H1 (cell line): ENCODE data around the gene FOXL2NB. TPM values are rescaled to one million over a fixed set of nuclear protein-coding genes. Genes with fewer than 3 reads are reported as not detected.

ENCODE experiments used
- CTCF ChIA-PET: fragments of 300-600 bp; sonication (Branson Sonifier 250); formaldehyde crosslinking; loops from one replicate; lab custom pipeline; 2021; ENCODE audit not compliant: partially characterized antibody; lab: Charles Lee
- POLR2A ChIA-PET: fragments of 300-600 bp; sonication (Branson Sonifier 250); formaldehyde crosslinking; loops from one replicate; lab custom pipeline; 2021; ENCODE audit warnings: inconsistent platforms; ENCODE audit not compliant: partially characterized antibody; lab: Charles Lee
- DNase-seq, 2 experiments: peaks; one replicate each; pipeline versions ENCODE4 v3.0.0 to v3.0.0-alpha.2; 2010 to 2022; ENCODE audit warnings: low spot score in 2 of 2, low read depth in 1 of 2, mixed read lengths in 1 of 2
- FAIRE-seq: peaks from 2 replicates; lab custom pipeline; 2011; peaks lifted over from hg19 to GRCh38; lab: Jason Lieb, UNC
- H2AFZ ChIP-seq: 2 replicates; pipeline ENCODE4 v1.8.1; 2012; ENCODE audit warnings: low read length, inconsistent platforms
- H2AK5ac ChIP-seq: 2 replicates; pipeline ENCODE4 v1.6.1; 2013; ENCODE audit warnings: low read depth, low read length
- H2BK120ac ChIP-seq: replicated peaks from 2 replicates; pipeline ENCODE3; 2013; ENCODE audit warnings: low read depth, low read length, inconsistent platforms
- H2BK12ac ChIP-seq: 2 replicates; pipeline ENCODE4 v1.6.1; 2013; ENCODE audit warnings: low read depth, low read length
- H2BK15ac ChIP-seq: 2 replicates; pipeline ENCODE4 v1.6.1; 2013; ENCODE audit warnings: low read length
- H2BK20ac ChIP-seq: 2 replicates; pipeline ENCODE4 v1.6.1; 2013; ENCODE audit warnings: low read length
- H2BK5ac ChIP-seq: 2 replicates; pipeline ENCODE4 v1.6.1; 2013; ENCODE audit warnings: low read depth, low read length
- H3K14ac ChIP-seq: 2 replicates; pipeline ENCODE4 v1.6.1; 2013; ENCODE audit warnings: inconsistent platforms; ENCODE audit not compliant: insufficient read length
- H3K18ac ChIP-seq: 2 replicates; pipeline ENCODE4 v1.6.1; 2013; ENCODE audit warnings: low read length; ENCODE audit errors: extremely low read depth
- H3K23ac ChIP-seq: 2 replicates; pipeline ENCODE4 v1.6.1; 2013; ENCODE audit warnings: inconsistent platforms; ENCODE audit not compliant: insufficient read length
- H3K23me2 ChIP-seq: 2 replicates; pipeline ENCODE4 v1.6.1; 2013; ENCODE audit warnings: low read depth, low read length
- H3K27ac ChIP-seq: 2 replicates; pipeline ENCODE4 v1.6.1; 2011; ENCODE audit warnings: low read depth, low read length, inconsistent platforms
- H3K27me3 ChIP-seq, 4 experiments: replicated peaks in 1 of 4; 1 replicate in 1 of 4; 2 replicates in 3 of 4; pipeline versions ENCODE4 v1.6.1 to v1.8.1; 2011 to 2013; ENCODE audit warnings: low read length in 3 of 4, mild to moderate bottlenecking in 3 of 4, inconsistent platforms in 2 of 4, mixed read lengths in 2 of 4, moderate library complexity in 1 of 4; ENCODE audit not compliant: control insufficient read depth in 3 of 4, insufficient read depth in 3 of 4; ENCODE audit errors: extremely low read depth in 1 of 4
- H3K36me3 ChIP-seq, 4 experiments: 2 replicates each; pipeline versions ENCODE4 v1.6.1 to v1.8.1; 2011 to 2013; ENCODE audit warnings: mild to moderate bottlenecking in 4 of 4, low read length in 3 of 4, moderate library complexity in 2 of 4, control low read depth in 1 of 4, inconsistent platforms in 1 of 4; ENCODE audit not compliant: insufficient read depth in 4 of 4, control insufficient read depth in 2 of 4
- H3K4ac ChIP-seq: replicated peaks from 2 replicates; pipeline ENCODE3; 2013; ENCODE audit warnings: low read length, low read depth, mixed read lengths, inconsistent platforms; ENCODE audit not compliant: insufficient read length
- H3K4me1 ChIP-seq, 4 experiments: replicated peaks in 1 of 4; 1 replicate in 1 of 4; 2 replicates in 3 of 4; pipeline versions ENCODE4 v1.6.1 to v1.8.1; 2011 to 2013; ENCODE audit warnings: low read length in 3 of 4, inconsistent platforms in 2 of 4, mixed read lengths in 1 of 4; ENCODE audit not compliant: insufficient read depth in 4 of 4, control insufficient read depth in 3 of 4
- H3K4me2 ChIP-seq, 2 experiments: 2 replicates each; pipeline versions ENCODE4 v1.6.1 to v1.8.1; 2011 to 2013; ENCODE audit warnings: low read depth in 2 of 2, low read length in 2 of 2, control low read depth in 1 of 2, inconsistent platforms in 1 of 2, mild to moderate bottlenecking in 1 of 2; ENCODE audit not compliant: insufficient read depth in 1 of 2
- H3K4me3 ChIP-seq, 4 experiments: fragments of 200-600, 300-600 bp in 1 of 4; sonication (generic), shearing (Covaris generic), sonication (Bioruptor Twin) in 1 of 4; 2 replicates each; pipeline versions ENCODE4 v1.5.1 to v1.8.1; 2011 to 2016; ENCODE audit warnings: low read length in 4 of 4, low read depth in 3 of 4, control low read depth in 2 of 4, inconsistent platforms in 2 of 4, mild to moderate bottlenecking in 2 of 4, mixed read lengths in 1 of 4, moderate library complexity in 1 of 4; ENCODE audit not compliant: insufficient read depth in 2 of 4; ENCODE audit errors: extremely low read depth in 1 of 4
- H3K56ac ChIP-seq: replicated peaks from 2 replicates; pipeline ENCODE3; 2013; ENCODE audit warnings: low read depth, mild to moderate bottlenecking, mixed read lengths, low read length, inconsistent platforms; ENCODE audit not compliant: insufficient read length
- H3K79me1 ChIP-seq: 2 replicates; pipeline ENCODE4 v1.6.1; 2013; ENCODE audit warnings: low read depth, low read length, control low read depth
- H3K79me2 ChIP-seq, 2 experiments: 2 replicates each; pipeline versions ENCODE4 v1.6.1 to v1.8.1; 2012 to 2013; ENCODE audit warnings: low read length in 2 of 2, mild to moderate bottlenecking in 2 of 2, inconsistent platforms in 1 of 2; ENCODE audit not compliant: insufficient read depth in 2 of 2, control insufficient read depth in 1 of 2
- H3K9ac ChIP-seq, 4 experiments: replicated peaks in 1 of 4; 1 replicate in 1 of 4; 2 replicates in 3 of 4; pipeline versions ENCODE4 v1.6.1 to v1.8.1; 2011 to 2013; ENCODE audit warnings: low read depth in 3 of 4, low read length in 3 of 4, control low read depth in 2 of 4, mild to moderate bottlenecking in 2 of 4, moderate library complexity in 2 of 4, inconsistent platforms in 1 of 4; ENCODE audit errors: extremely low read depth in 1 of 4
- H3K9me3 ChIP-seq, 2 experiments: 2 replicates each; pipeline versions ENCODE4 v1.6.1 to v1.8.1; 2012 to 2013; ENCODE audit warnings: mild to moderate bottlenecking in 2 of 2, moderate library complexity in 2 of 2, control low read depth in 1 of 2, inconsistent platforms in 1 of 2, low read depth in 1 of 2, low read length in 1 of 2, mixed read lengths in 1 of 2; ENCODE audit not compliant: insufficient read depth in 2 of 2
- H4K20me1 ChIP-seq, 2 experiments: replicated peaks in 1 of 2; 2 replicates each; pipeline versions ENCODE3 to v1.8.1; 2011 to 2013; ENCODE audit warnings: inconsistent platforms in 2 of 2, low read length in 2 of 2, mild to moderate bottlenecking in 1 of 2; ENCODE audit not compliant: insufficient read depth in 2 of 2, control insufficient read depth in 1 of 2
- H4K5ac ChIP-seq: 2 replicates; pipeline ENCODE4 v1.6.1; 2013; ENCODE audit warnings: low read length, low read depth, mixed read lengths, inconsistent platforms; ENCODE audit not compliant: insufficient read length
- H4K8ac ChIP-seq: 2 replicates; pipeline ENCODE4 v1.8.0; 2013; ENCODE audit warnings: mild to moderate bottlenecking, moderate library complexity, low read length, inconsistent platforms; ENCODE audit not compliant: insufficient read depth; ENCODE audit errors: extremely low read depth
- H4K91ac ChIP-seq: replicated peaks from 2 replicates; pipeline ENCODE3; 2013; ENCODE audit warnings: low read length, mixed read lengths, inconsistent platforms; ENCODE audit not compliant: insufficient read length
- ATF2 ChIP-seq: IDR thresholded peaks from 2 replicates; pipeline ENCODE4 v1.6.1; 2012; ENCODE audit warnings: low read length, inconsistent platforms
- EP300 ChIP-seq, 2 experiments: IDR thresholded peaks; 1 replicate in 1 of 2; 2 replicates in 1 of 2; pipeline ENCODE4 v1.6.1; 2011 to 2012; ENCODE audit warnings: low read depth in 2 of 2, low read length in 2 of 2, mild to moderate bottlenecking in 2 of 2, borderline replicate concordance in 1 of 2, inconsistent platforms in 1 of 2, moderate library complexity in 1 of 2
- NANOG ChIP-seq: IDR thresholded peaks from 2 replicates; pipeline ENCODE4 v1.6.1; 2011; ENCODE audit warnings: low read length, low read depth, mild to moderate bottlenecking, inconsistent platforms; ENCODE audit not compliant: insufficient read depth, poor library complexity, severe bottlenecking
- WGBS, 2 experiments: shearing (Covaris generic) in 1 of 2; methylation state at CpG; one replicate each; pipeline versions ENCODE4 v1.1.6 to v1.1.7; 2013 to 2015; ENCODE audit warnings: low lambda C conversion rate in 2 of 2, mixed read lengths in 2 of 2, inconsistent platforms in 1 of 2, low coverage in 1 of 2, missing lambda C conversion rate in 1 of 2; ENCODE audit not compliant: insufficient replicate concordance in 2 of 2, insufficient coverage in 1 of 2, insufficient read length in 1 of 2; ENCODE audit errors: extremely low coverage in 1 of 2, missing lambda C conversion rate in 1 of 2; 5-methylcytosine and 5-hydroxymethylcytosine counted together
- polyA plus RNA-seq, 7 experiments: library from polyadenylated mRNA; depleted of rRNA in 3 of 7; stranded (reverse) in 5 of 7; unstranded in 2 of 7; fragments of >200 nt in 5 of 7; fragments of 200-250 nt in 2 of 7; gene quantifications; 1 replicate in 5 of 7; 2 replicates in 1 of 7; 4 replicates in 1 of 7; pipeline versions ENCODE4 v1.2.1 to v1.2.3, GENCODE V29; 2011 to 2013; ENCODE audit warnings: missing spikeins in 2 of 7, mixed read lengths in 2 of 7
- total RNA-seq: library from RNA; stranded (reverse); fragmentation: NEBNext Ultra II Directional; extraction: Animal tissue kit (Norgen Biotek cat#: 25700); gene quantifications from 2 replicates; pipeline ENCODE4 v1.2.1, GENCODE V29; 2021

Gene FOXL2NB
- total and polyA plus RNA-seq, 2 of the 8 experiments (the other 6 are each of a cell fraction or from before 2014, with no cell fraction given): 5.4 to 7.3 TPM

GRCh38 chr3:138911621-138912020, 35.4 kb upstream of the FOXL2NB start:
- Histone ChIP-seq H3K9me3 (no peaks in the 10 kb centered on the region), H3K18ac (no peak overlapping the region), H4K20me1 (no peaks in the 10 kb centered on the region), H4K5ac (no peak overlapping the region), H3K56ac (no peak overlapping the region), H2BK12ac (no peak overlapping the region), H3K4me3 (no peak overlapping the region), H3K79me1 (no peaks in the 10 kb centered on the region), H3K27me3 (no peaks in the 10 kb centered on the region), H3K23me2 (peaks cover 3% of the 10 kb centered on the region; the same call in 1 of the 2 replicates), H3K36me3 (no peaks in the 10 kb centered on the region), H3K4me2 (no peak overlapping the region), H4K8ac (no peak overlapping the region), H2BK15ac (no peak overlapping the region), H3K23ac (no peak overlapping the region), H2BK20ac (no peak overlapping the region), H2AK5ac (no peak overlapping the region), H2AFZ (no peak overlapping the region), H4K91ac (no peak overlapping the region), H3K79me2 (no peaks in the 10 kb centered on the region), H3K4me1 (peaks cover 0 to 4% (median under 1%) of the 10 kb centered on the region in 4 experiments; a peak in 2 of 7 replicates), H2BK120ac (no peak overlapping the region), H3K9ac (no peak overlapping the region), H2BK5ac (no peak overlapping the region), H3K27ac (no peak overlapping the region), H3K4ac (no peak overlapping the region), H3K14ac (no peak overlapping the region)
- CTCF ChIA-PET: interaction anchor here (0.7 to 15.4 kb wide), 9 partner anchors 12 to 212 kb away, joined by 3 to 322 read pairs (median 4); partner anchors contain the start of gene PIK3CB
- TF ChIP-seq NANOG (no peak), EP300 (IDR thresholded peaks at IDR 0.05; ENCODE audit: borderline replicate concordance in 1 of 2, low read depth in 2 of 2, low read length in 2 of 2) (no peak), ATF2 (no peak)
- FAIRE-seq: no peak
- 96% methylated on average over 1 of the region's 1 CpG; no CpG with 5 or more reads in 1 of the 2 experiments for WGBS, 2 experiments
- no peak for DNase-seq
- POLR2A ChIA-PET: interaction anchor here (0.8 kb wide), 1 partner anchor 17 kb away, joined by 3 read pairs; no protein-coding TSS in a partner anchor
